NCI-H345 (cell line): ENCODE results near the gene SGSM2.

Source experiments
- DNase-seq: peaks from one replicate; lab custom pipeline; 2025; lab: John Stamatoyannopoulos, UW

SGSM2 gene

GRCh38 chr17:2387086-2388019 is 50.1 kb downstream of the SGSM2 start:
- DNase-seq, result no peak

DNA sequence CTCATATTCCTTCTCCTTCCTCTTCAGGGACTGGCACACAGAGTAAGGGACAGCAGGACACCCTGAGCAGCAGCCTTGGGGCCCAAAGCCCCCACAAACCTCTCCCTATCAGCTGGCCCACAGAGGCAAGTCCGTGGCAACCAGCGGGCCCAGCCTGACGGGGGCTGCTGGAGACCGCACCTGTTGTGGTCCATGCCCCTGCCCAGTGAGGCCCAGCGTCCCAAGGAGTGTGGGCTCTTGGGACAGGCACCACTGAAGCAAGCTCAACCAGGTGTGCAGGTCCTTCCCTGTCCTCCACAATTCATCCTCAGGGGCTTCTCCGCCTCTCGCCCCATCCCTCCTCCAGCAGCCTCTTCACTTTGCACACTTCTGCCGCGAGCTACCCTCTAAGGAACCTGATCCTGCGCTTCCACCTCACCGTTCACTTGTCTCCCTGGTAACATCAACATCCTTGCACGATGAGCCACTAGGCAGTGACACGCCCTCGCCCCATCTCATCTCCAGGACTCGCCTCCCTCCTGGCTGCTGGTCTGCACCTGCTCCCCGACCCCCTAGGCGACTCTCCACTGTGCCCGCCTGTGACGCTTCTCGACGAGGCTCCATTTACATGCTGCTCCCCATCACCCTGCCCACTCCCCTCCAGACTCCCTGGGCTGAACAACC is 50.9 kb downstream of the SGSM2 start:
- DNase-seq, result no peak

DNA sequence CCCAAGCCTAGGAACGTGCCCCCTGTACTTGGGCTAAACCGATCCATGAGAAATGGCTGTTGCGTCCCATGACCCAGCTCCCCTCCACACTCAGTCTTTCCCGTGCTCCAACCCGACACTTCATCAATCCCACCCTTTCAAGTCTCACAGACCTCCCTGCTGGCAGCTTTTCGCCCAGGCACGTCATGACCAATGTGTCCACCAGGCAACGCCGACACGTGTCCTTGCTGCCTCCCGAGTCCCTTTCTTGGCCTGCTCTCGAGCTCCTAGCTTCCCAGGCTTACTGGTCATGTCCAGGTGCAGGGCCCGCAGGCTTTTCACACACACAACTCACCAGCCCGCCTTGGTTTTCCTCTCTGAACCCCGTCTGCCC is 51.4 kb downstream of the SGSM2 start:
- DNase-seq, result no peak

GRCh38 chr17:2390199-2390836 is 53.0 kb downstream of the SGSM2 start:
- no peak for DNase-seq

GRCh38 chr17:2391597-2392251 is 54.4 kb downstream of the SGSM2 start:
- DNase-seq, result no peak

DNA sequence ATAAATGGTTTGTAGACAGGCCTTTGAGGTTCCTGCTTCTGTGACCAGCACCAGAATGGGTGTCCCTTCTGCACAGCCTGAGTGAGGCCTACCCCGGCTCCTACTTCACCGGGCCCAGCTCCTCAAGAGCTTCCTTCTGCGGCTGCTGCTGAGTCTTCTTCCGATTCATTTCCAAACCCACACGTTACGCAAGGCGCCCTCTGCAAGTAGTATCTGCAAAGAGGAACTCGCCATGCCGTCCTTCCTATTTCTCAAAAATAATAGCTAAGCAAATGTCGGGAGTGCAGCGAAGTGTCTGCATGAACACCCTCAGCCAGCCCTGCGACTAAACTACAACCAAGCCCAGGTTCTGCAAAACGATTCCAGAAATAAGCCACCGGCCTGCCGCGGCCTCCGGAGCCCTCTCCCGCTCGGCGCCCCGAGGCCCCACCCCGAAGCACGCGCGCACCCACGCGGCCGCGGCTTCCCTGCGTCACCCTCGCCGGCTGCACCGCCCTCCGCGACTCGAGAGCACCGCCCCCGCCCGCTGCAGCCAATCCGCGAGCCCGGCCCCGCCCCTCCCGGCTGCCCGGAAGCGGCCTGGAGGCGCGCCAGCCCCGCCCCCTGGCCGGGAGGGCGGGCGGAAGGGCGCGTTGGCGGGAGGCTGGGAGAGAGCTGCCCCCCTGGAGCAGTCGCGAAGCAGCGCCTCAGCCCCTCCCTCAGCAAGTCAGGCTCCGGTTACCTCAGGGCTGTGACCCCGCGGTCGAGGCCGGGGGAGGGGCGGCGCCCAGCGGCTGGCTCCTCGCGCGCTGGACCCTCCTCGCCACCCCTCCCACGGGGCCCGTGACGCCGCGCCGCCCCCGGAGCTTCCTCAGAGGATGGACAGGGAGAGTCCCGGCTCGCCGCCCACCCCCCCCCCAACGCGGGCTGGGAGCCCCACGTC is 55.2 kb downstream of the SGSM2 start:
- DNase-seq, result peak; percentile 91

DNA sequence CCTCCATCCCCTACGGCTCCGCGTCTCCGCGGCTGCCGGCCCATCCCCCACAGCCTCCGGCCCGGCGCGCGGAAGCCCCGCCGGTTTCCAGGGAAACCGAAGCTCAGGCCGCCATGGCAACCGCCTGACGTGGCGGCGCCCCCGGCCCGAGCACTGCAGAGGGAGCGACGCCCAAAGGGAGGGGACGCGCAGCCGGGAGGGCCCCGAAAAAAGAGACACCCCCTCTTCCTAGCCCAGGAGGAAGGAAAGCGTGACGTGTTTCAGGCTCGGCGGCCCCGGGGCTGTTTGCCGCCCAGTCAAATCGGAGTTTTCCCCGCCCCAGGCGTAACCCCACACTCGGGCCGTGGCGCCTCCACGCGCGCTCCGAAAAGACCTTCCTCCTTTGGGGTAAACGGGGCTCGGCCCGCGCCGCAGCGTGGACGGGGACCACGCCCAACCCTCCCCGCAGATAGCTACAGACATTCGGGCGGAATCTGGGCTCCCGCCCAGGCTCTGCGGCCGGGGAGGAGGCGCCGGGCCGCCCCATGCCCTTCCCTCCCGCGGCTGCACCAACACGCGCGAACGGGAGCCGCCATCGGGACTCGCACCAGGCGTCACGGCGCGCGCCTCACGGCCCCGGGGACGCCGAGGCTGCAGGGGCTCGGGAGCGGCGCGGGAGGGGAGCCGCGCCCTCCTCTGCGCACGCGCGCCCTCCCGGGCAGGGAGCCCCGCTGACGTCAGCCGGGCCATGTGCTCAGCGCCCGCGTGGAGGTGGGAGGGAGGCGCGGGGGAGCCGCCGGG is 56.1 kb downstream of the SGSM2 start:
- peak; percentile 87 for DNase-seq

- no peak for DNase-seq
These were observed 56.9 kb downstream of the SGSM2 start for GRCh38 chr17:2393954-2394749.

GRCh38 chr17:2394775-2395201 is 57.5 kb downstream of the SGSM2 start:
- no peak for DNase-seq

DNA sequence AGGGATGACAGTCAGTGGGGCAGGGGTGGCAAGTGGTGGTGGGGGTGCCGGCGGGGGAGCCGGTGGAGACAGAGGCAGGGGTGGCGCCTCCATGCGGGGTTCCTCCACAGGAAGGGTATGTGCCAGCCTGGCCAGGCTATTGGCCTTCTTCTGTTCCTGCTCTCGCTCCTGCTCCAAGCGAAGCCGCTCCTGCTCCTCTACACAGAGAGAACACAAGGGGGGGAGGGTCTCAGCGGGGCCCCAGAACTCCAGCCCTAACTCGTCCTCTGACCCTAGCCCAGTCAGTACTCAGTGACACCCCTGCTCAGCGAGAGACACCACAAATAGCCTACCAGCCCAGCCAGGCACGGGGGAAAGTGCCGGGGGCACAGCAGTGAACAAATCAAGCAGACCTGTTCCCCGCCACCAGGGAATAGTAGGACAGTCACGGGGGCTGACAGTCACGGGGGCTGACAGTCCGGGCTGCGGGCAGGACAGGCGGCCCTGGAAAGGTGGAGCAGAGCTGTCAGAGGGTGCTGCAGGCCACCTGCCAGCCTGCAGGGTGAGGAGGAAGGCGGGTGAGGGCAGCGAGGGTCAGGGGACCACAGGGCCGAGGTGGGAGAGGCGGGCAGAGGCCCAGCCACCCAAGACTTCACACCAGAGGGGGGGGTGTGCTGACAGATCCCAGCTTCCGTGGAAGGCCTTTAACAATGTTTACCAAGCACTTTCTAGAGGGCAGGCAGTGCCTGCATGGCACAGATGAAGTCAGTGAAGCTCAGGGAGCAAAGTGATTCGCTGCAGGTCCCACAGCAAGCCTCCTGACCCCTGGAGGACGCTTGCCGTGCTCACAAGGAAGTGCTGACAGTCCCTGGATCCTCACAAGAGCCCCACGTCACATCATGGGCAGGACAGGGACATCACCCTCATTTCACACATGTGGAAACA is 58.2 kb downstream of the SGSM2 start:
- DNase-seq, result no peak

DNA sequence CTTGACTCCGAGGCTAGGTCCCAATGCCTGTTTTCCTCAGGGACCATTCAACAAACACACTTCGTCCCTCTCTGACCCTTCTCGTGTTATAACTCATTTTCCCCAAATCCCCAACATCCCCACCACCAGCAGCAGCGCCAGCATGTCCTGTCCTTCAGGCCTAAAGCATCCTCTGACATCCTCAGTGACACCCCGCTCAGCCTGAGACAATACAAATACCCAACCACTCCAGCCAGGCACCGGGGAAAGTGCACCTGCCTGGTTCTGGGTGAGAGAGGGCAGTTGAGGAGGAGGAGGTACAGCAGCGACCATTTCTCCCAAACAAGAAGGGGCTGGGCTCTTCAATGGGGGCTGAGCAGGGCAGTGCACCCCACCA is 58.9 kb downstream of the SGSM2 start:
- no peak for DNase-seq

GRCh38 chr17:2396568-2397246 is 59.4 kb downstream of the SGSM2 start:
- no peak for DNase-seq

- DNase-seq, result no peak
These were observed 60.2 kb downstream of the SGSM2 start for GRCh38 chr17:2397247-2398171.

DNA sequence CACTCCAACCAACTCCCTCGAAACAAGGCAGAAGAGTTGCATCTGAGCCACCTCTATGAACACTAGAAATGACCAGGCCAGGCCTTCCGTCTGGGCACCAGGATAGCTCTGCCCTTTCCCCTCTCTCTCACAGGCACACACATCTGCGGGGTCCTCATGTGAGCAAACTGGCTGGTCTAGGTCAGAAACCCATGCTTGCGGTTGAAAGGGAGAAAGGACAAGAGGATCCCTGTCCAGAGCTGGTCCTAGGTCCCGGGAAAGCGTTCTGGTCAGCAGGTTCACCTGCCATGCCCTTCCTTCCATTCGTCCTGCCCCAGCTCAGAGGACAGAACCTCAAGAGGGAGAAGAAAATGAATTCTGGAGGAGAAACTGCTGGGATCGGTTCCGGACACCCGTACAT is 60.9 kb downstream of the SGSM2 start:
- no peak for DNase-seq

GRCh38 chr17:2398655-2399571 is 61.6 kb downstream of the SGSM2 start:
- peak; percentile 72 for DNase-seq
